Umbilical cord (tissue), 2 donors: ENCODE data around the gene BPIFB6. TPM values are rescaled to one million over a fixed set of nuclear protein-coding genes. Genes with fewer than 3 reads are reported as not detected.

Source experiments
- DNase-seq: peaks from one replicate; pipeline ENCODE4 v3.0.0-alpha.2; 2015; ENCODE audit warnings: low spot score
- total RNA-seq: library from RNA; depleted of rRNA; stranded (reverse); fragments of >200 nt; gene quantifications from one replicate; pipeline ENCODE4 v1.2.3, GENCODE V29; 2014; ENCODE audit warnings: low replicate concordance; ENCODE audit not compliant: insufficient read depth

BPIFB6 gene
- total RNA-seq, 1 donor from 2014 or later: not detected

- no peak for DNase-seq
Observed at GRCh38 chr20:33000802-33001466, 30.5 kb upstream of the BPIFB6 start.

- no peak for DNase-seq
Observed at GRCh38 chr20:33002087-33002808, 29.2 kb upstream of the BPIFB6 start.

GRCh38 chr20:33004141-33004751, 27.2 kb upstream of the BPIFB6 start, which contains the start of gene SUN5:
Gene SUN5, minus strand, starts transcription at chr20:33004433. Its CDS starts 93 bp downstream, at chr20:33004340.
- DNase-seq: no peak

- no peak for DNase-seq
Observed at GRCh38 chr20:33005132-33005566, 26.3 kb upstream of the BPIFB6 start.

- no peak for DNase-seq
Observed at GRCh38 chr20:33005908-33006775, 25.3 kb upstream of the BPIFB6 start.

GRCh38 chr20:33006776-33007375, 24.6 kb upstream of the BPIFB6 start:
- DNase-seq: no peak

- DNase-seq: no peak
Observed at GRCh38 chr20:33007376-33008335, 23.8 kb upstream of the BPIFB6 start, which contains the start of gene BPIFB2. Gene BPIFB2, plus strand, starts transcription at chr20:33007704. Its CDS starts 871 bp downstream, at chr20:33008575.

GRCh38 chr20:33008336-33009213, 22.9 kb upstream of the BPIFB6 start:
- no peak for DNase-seq

GRCh38 chr20:33009214-33010132, 22.0 kb upstream of the BPIFB6 start:
- no peak for DNase-seq

- no peak for DNase-seq
Observed at GRCh38 chr20:33010133-33010504, 21.3 kb upstream of the BPIFB6 start.

GRCh38 chr20:33010674-33011449, 20.6 kb upstream of the BPIFB6 start:
- no peak for DNase-seq

GRCh38 chr20:33012327-33013189, 18.9 kb upstream of the BPIFB6 start:
- no peak for DNase-seq

- no peak for DNase-seq
Observed at GRCh38 chr20:33013701-33014326, 17.6 kb upstream of the BPIFB6 start.

GRCh38 chr20:33014336-33015113, 16.9 kb upstream of the BPIFB6 start:
- DNase-seq: no peak

- DNase-seq: no peak
Observed at GRCh38 chr20:33015114-33015484, 16.3 kb upstream of the BPIFB6 start.
